Fibroblast of lung (primary cell): ENCODE data around the gene GABBR2. TPM values are rescaled to one million over a fixed set of nuclear protein-coding genes. Genes with fewer than 3 reads are reported as not detected.

Experiments used
- DNase-seq, 2 donors: peaks; one replicate each; pipeline versions ENCODE4 v3.0.0 to v3.0.0-alpha.2; 2010; ENCODE audit warnings: low read depth in 2 of 2
- H2AFZ ChIP-seq: 2 replicates; pipeline ENCODE4 v1.5.1; 2012; ENCODE audit warnings: low read length, control low read depth, inconsistent platforms
- H3K27ac ChIP-seq: 2 replicates; pipeline ENCODE4 v1.5.1; 2011; ENCODE audit warnings: low read length, control low read depth; ENCODE audit not compliant: insufficient read depth
- H3K27me3 ChIP-seq: 2 replicates; pipeline ENCODE4 v1.5.1; 2011; ENCODE audit warnings: mild to moderate bottlenecking, low read length; ENCODE audit not compliant: control insufficient read depth, insufficient read depth
- H3K36me3 ChIP-seq: 2 replicates; pipeline ENCODE4 v1.5.1; 2011; ENCODE audit warnings: low read length; ENCODE audit not compliant: control insufficient read depth, insufficient read depth
- H3K4me1 ChIP-seq: 2 replicates; pipeline ENCODE4 v1.5.1; 2011; ENCODE audit warnings: low read length; ENCODE audit not compliant: control insufficient read depth, insufficient read depth; ENCODE audit errors: extremely low read depth
- H3K4me2 ChIP-seq: 2 replicates; pipeline ENCODE4 v1.5.1; 2011; ENCODE audit warnings: low read length, control low read depth; ENCODE audit not compliant: insufficient read depth; ENCODE audit errors: extremely low read depth
- H3K4me3 ChIP-seq, 4 experiments: fragments of 200-600 bp in 1 of 4; sonication (generic) in 1 of 4; replicated peaks in 1 of 4; 2 replicates each; pipeline ENCODE4 v1.5.1; 2011 to 2016; ENCODE audit warnings: low read length in 4 of 4, low read depth in 3 of 4, mild to moderate bottlenecking in 3 of 4, control low read depth in 2 of 4, inconsistent platforms in 1 of 4, mixed read lengths in 1 of 4; ENCODE audit not compliant: insufficient read depth in 1 of 4; ENCODE audit errors: control extremely low read depth in 1 of 4
- H3K79me2 ChIP-seq: 2 replicates; pipeline ENCODE4 v1.5.1; 2012; ENCODE audit warnings: mild to moderate bottlenecking, low read length, inconsistent platforms; ENCODE audit not compliant: control insufficient read depth, insufficient read depth
- H3K9ac ChIP-seq: 2 replicates; pipeline ENCODE4 v1.5.1; 2011; ENCODE audit warnings: mild to moderate bottlenecking, low read length, control low read depth; ENCODE audit not compliant: insufficient read depth
- H3K9me3 ChIP-seq: 2 replicates; pipeline ENCODE4 v1.5.1; 2012; ENCODE audit warnings: low read depth, low read length; ENCODE audit not compliant: control insufficient read depth, insufficient read depth
- H4K20me1 ChIP-seq: 2 replicates; pipeline ENCODE4 v1.5.1; 2011; ENCODE audit warnings: low read length; ENCODE audit not compliant: control insufficient read depth, insufficient read depth; ENCODE audit errors: extremely low read depth
- CTCF ChIP-seq, 2 donors: IDR thresholded peaks in 1 of 2; conservative IDR thresholded peaks in 1 of 2; 1 replicate in 1 of 2; 2 replicates in 1 of 2; pipeline ENCODE4 v1.5.1; 2011 to 2012; ENCODE audit warnings: low read length in 2 of 2, control low read depth in 1 of 2, inconsistent platforms in 1 of 2, low read depth in 1 of 2, mild to moderate bottlenecking in 1 of 2
- EZH2 ChIP-seq: IDR thresholded peaks from 2 replicates; pipeline ENCODE4 v1.5.1; 2012; ENCODE audit warnings: low read length, control low read depth, mild to moderate bottlenecking; ENCODE audit errors: missing control alignments
- polyA plus RNA-seq, 2 donors: library from polyadenylated mRNA; depleted of rRNA in 1 of 2; stranded (reverse) in 1 of 2; unstranded in 1 of 2; fragments of >200 nt; gene quantifications; 2 replicates each; pipeline ENCODE4 v1.2.1, GENCODE V29; 2011 to 2012; ENCODE audit warnings: missing spikeins in 1 of 2
- total RNA-seq: library from RNA; depleted of rRNA; stranded (reverse); fragments of >200 nt; gene quantifications from 2 replicates; pipeline ENCODE4 v1.2.1, GENCODE V29; 2014

GABBR2 gene
- total and polyA plus RNA-seq, 2 donors (not counting 1 experiment from before 2014, with no cell fraction given): 0.32 to 0.33 TPM

GRCh38 chr9:98556511-98556910 lies 152.2 kb downstream of the GABBR2 start:
- H2AFZ ChIP-seq: no peak overlapping the region
- TF ChIP-seq EZH2 (no peak), CTCF (conservative IDR thresholded peaks at IDR 0.05 in 1 of 2, IDR thresholded peaks at IDR 0.05 in 1 of 2; ENCODE audit: low read depth in 1 of 2, low read length in 2 of 2) (no peak)
- no peak overlapping the region for H3K4me3 ChIP-seq
- no peaks in the 10 kb centered on the region for H3K9me3 ChIP-seq
- no peaks in the 10 kb centered on the region for H3K27me3 ChIP-seq
- no peaks in the 10 kb centered on the region for H3K4me1 ChIP-seq
- no peak overlapping the region for H3K9ac ChIP-seq
- no peaks in the 10 kb centered on the region for H4K20me1 ChIP-seq
- no peak for DNase-seq
- no peak overlapping the region for H3K27ac ChIP-seq
- H3K4me2 ChIP-seq: no peak overlapping the region
- H3K36me3 ChIP-seq: no peaks in the 10 kb centered on the region
- no peaks in the 10 kb centered on the region for H3K79me2 ChIP-seq

GRCh38 chr9:98555651-98556465 lies 152.9 kb downstream of the GABBR2 start:
- no peak overlapping the region for H3K27ac ChIP-seq
- H2AFZ ChIP-seq: no peak overlapping the region
- H3K4me2 ChIP-seq: no peak overlapping the region
- no peaks in the 10 kb centered on the region for H4K20me1 ChIP-seq
- no peaks in the 10 kb centered on the region for H3K36me3 ChIP-seq
- no peak for DNase-seq
- H3K27me3 ChIP-seq: no peaks in the 10 kb centered on the region
- H3K4me1 ChIP-seq: no peaks in the 10 kb centered on the region
- H3K79me2 ChIP-seq: no peaks in the 10 kb centered on the region
- no peak overlapping the region for H3K9ac ChIP-seq
- H3K4me3 ChIP-seq: no peak overlapping the region
- H3K9me3 ChIP-seq: no peaks in the 10 kb centered on the region
- no peak for TF ChIP-seq EZH2
- TF ChIP-seq CTCF (conservative IDR thresholded peaks at IDR 0.05 in 1 of 2, IDR thresholded peaks at IDR 0.05 in 1 of 2; ENCODE audit: low read depth in 1 of 2, low read length in 2 of 2): no peak

DNA sequence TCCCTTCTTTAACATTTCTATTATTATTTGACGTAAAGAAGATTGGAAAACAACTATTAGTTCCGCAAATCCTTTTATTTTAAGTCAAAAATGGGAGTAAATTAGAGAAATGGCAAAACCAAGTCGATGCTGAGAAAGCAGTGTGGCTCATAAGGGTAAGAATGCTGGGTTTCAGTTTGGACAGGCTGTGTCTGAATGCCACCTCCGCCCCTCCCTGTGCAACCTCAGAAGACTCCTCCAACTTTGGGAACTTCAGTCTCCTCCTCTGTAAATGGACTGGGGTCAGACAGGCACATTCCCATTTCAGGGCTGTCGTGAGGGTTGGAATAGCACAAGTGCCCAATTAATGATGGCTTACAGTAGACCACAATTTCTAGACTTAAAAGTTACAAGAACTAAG lies 154.0 kb downstream of the GABBR2 start:
- no peak overlapping the region for H3K4me2 ChIP-seq
- no peaks in the 10 kb centered on the region for H4K20me1 ChIP-seq
- H3K79me2 ChIP-seq: no peaks in the 10 kb centered on the region
- H3K27ac ChIP-seq: no peak overlapping the region
- DNase-seq: no peak
- TF ChIP-seq EZH2: no peak
- no peak for TF ChIP-seq CTCF (conservative IDR thresholded peaks at IDR 0.05 in 1 of 2, IDR thresholded peaks at IDR 0.05 in 1 of 2; ENCODE audit: low read depth in 1 of 2, low read length in 2 of 2)
- no peak overlapping the region for H3K9ac ChIP-seq
- H2AFZ ChIP-seq: no peak overlapping the region
- no peaks in the 10 kb centered on the region for H3K36me3 ChIP-seq
- no peak overlapping the region for H3K4me3 ChIP-seq
- H3K4me1 ChIP-seq: no peaks in the 10 kb centered on the region
- no peaks in the 10 kb centered on the region for H3K9me3 ChIP-seq
- H3K27me3 ChIP-seq: no peaks in the 10 kb centered on the region
